Activated T-cell treated with anti-CD3 and anti-CD28 coated beads for 48 hours (primary cell): ENCODE results near the gene USP12.

Source experiments
- DNase-seq: peaks from one replicate; pipeline ENCODE4 v3.0.0-alpha.2; 2020; ENCODE audit warnings: low read depth

The USP12 gene

GRCh38 chr13:27035892-27036235 is 135.7 kb downstream of the USP12 start:
- DNase-seq: no peak

GRCh38 chr13:27034678-27035111 is 136.9 kb downstream of the USP12 start:
- DNase-seq: no peak

DNA sequence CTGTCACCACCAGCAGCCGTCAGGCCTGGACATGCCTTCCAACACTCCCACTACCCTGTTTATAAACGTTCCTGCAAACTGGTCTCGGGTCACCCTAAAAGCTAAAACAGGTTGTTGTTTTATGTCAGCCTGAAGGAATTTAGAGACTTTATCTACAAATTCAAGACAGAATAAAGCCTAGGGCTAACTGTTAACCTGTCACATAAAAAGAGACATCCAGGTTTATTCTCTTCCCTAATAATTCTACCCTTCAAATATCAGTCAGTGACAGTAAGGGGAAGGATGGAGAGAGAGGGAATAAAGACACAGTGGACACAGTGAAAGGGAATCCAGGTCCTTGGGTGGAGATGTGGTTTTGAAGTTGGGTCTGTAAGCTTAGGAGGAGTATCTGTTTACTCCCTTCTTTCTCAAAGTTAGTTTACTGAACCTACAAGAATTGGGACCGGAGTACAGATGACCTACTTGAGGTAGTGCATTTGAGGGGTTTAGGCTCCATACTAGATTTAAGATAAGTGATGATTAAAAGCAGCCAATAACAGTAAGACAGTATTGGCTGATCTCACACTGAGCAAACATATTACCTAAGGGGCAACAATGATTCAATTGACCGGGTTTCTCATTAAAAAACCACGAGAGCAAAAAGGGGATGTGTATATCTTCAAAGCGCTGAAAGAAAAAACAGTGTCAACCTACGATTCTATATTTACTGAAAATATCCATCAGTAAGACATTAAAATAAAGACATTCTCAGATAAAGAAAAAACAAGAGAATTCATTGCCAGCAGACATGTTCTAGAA is 142.7 kb downstream of the USP12 start:
- no peak for DNase-seq

DNA sequence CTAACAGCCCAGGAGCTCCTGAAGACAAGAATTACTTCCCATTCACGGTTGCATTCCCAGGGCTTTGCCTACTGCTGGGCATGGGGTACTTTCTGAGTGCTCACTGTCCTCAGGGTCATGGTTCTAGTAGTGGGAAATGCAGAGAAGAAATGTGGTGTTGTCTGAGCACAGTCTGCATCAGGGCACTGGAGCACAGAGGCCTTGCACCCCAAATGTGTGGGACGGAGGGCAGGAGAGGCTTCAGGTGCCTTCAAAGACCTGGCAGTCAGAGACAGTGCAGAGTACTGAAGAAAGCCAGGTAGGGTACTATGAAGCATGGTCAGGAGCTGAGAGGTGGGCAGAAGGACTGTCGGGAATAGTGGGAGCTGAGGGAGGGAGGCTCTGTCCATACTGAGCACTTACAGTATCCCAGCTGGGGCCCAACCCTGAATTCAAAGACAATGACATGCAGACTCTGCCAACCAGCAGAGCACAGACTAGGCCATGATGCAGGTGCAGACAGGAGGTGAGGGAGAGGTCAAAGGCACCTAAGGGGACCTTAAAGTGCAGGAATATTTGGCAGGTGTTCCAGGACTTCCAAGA is 144.4 kb downstream of the USP12 start:
- DNase-seq: no peak

DNA sequence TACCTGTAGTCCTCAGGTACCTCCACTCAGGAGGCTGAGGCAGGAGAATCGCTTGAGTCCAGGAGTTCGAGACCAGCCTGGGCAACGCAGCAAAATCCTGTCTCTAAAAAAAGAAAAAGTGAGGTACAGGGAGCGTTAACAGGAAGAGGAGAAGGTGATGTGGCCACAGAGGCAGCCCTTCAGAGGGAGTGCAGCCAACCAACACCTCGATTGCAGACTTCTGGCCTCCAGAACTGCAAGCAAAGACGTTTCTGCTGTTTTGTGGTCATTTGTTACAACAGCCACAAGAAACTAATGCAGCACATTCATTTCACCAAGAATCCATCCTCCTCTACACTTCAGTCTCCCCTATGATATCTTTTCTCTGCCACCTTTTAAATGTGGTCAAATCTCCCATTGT is 145.2 kb downstream of the USP12 start:
- no peak for DNase-seq

DNA sequence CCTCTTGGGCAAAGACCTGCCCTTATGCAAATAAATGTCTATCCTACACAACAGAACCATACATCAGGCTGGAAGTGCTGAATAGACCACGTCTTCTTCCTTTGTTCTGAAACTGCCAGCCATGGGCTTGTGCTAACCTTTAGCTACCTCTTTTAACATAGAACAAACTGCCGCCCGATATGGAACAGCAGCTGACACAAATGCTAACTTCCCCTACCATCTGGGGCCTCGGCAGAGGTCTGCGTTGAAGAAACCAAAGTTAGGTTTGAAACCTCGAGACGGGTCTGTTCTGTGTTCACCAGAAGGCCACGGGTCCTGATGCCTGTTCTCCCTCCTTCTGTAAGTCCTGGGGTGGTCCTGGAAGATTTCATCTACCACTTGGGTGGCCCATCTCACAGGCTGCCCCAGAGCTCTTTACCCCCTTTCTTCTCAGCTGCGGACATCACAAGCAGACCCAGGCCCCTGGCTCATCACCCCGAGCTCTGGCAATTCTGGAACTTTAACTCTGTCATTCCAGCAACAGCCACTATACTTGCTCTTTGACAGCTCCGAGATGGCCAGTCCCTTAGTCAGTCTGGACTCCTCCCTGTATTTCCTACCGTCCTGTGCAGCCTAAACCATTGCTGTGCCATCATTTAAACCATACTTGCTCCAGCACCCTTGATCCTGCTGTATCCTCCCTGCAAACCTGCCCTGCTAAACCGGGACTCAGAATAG is 146.7 kb downstream of the USP12 start:
- DNase-seq: no peak

DNA sequence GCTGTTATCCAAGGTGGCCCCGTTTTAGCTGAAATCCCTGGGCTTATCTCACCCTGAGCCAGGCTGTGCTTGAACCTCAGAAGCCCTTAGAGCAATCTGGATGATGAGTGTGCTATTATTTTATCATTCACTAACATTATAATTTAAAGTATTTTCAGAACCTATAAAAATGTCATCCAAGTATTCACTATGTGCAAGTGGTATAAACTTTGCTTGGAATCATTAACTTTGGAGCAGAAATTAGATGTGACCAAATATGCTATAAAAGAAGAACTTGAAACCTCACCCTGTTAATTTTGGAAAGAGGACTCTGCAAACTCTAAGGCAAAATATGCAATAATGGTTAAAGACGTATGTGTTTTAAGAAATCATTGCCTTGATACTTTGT is 147.5 kb downstream of the USP12 start:
- no peak for DNase-seq

- DNase-seq: no peak
Observed at GRCh38 chr13:27023385-27024073, 148.1 kb downstream of the USP12 start.

GRCh38 chr13:27022571-27023311 is 148.9 kb downstream of the USP12 start:
- DNase-seq: no peak

GRCh38 chr13:27020415-27020814 is 151.2 kb downstream of the USP12 start:
- no peak for DNase-seq

DNA sequence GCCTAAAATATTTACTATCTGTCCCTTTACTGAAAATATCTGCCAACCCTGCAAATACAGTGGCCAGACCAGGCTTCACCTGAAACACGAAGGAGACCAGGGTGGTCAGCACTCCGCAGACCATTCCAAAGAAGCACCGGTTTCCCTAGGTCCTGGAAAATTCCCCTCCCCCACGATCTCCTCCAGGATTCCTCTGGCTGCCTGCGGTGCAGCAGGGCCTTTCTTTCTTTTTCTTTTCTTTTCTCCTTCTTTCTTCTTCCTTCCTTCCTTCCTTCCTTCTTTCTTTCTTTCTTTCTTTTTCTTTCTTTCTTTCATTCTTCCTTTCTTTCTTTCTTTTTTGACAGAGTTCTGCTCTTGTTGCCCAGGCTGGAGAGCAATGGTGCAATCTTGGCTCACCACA is 152.7 kb downstream of the USP12 start:
- DNase-seq: no peak

GRCh38 chr13:27018344-27018861 is 153.2 kb downstream of the USP12 start:
- DNase-seq: no peak

DNA sequence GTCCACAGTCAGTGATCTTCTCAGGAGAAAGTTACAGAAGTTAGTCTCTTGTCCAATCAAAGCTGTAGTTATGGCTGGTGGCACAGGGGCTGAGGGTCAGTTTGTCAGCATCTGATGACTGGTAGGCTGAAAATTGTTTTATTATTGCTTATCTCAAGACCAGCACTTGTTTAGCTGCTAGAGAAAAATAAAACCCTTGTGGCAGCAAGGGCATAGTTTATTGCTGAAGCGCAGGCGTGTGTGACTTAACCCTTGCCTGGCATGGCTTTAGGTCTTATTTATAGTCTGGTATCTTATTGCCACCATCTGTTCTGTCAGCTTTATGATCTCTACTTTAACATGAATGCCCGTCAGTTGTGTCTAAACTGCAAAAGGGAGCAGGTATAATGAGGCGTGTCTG is 154.7 kb downstream of the USP12 start:
- DNase-seq: no peak
